ENCODE results near the gene C4BPA. TPM values are rescaled to one million over a fixed set of nuclear protein-coding genes. Genes with fewer than 3 reads are reported as not detected.

The C4BPA gene
- total RNA-seq, 4 donors from 2014 or later: not detected

DNA sequence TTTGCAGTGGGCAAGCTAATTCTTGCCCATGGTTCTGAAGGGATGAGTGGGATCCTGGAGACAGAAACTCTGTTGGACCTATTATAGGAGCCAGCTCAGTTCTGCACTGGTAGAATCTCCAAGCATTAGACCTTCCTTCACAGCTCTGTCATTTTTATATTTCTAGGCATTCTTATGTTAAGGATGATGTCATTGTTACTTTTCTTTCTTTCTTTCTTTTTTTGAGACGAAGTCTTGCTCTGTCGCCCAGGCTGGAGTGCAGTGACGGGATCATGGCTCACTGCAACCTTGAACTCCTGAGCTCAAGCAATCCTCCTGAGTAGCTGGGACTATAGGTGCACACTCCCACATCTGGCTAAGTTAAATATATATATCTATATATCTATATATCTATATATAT, 43.4 kb upstream of the C4BPA start:
- no peak for TF ChIP-seq CTCF (IDR thresholded peaks at IDR 0.05; ENCODE audit: low read depth)

DNA sequence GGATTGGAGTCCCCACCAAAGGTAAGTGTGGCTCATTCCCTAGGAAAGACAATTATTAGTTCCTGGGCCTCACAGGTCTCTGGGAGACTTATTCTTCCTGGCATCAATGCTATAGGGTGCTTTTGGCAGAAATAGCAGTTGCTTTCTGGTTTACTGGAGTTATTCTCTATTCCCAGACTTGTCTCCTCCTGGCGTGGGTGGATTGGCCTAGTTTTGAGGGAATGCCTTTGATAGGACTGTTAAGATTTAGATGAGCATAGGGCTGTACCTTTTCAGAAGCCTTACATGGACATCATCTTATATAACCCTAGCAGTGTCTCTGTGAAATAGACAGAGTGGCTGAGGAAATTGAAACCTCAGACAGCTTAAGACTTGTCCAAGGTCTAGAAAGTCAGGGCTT, 42.0 kb upstream of the C4BPA start:
- no peak for TF ChIP-seq CTCF (IDR thresholded peaks at IDR 0.05; ENCODE audit: low read depth)

DNA sequence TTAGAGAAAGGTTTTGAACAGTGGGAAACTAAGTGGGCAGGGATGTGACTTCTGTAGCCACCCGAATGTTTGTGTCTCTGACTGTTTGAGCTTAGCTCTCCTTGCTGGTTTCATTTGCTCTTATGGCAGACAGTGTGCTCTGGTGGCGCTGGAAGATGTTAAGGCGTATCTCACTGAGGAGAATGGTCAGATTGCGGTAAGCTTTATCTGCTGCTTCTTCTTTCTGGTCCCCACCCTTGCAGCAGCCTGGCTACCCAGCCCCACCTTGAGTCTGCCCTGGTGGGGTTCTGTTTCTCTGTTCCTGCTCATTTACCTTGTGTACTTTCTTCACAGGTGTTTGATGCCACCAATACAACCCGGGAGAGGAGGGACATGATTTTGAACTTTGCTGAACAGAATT, 41.0 kb upstream of the C4BPA start:
- TF ChIP-seq CTCF (IDR thresholded peaks at IDR 0.05; ENCODE audit: low read depth): no peak

DNA sequence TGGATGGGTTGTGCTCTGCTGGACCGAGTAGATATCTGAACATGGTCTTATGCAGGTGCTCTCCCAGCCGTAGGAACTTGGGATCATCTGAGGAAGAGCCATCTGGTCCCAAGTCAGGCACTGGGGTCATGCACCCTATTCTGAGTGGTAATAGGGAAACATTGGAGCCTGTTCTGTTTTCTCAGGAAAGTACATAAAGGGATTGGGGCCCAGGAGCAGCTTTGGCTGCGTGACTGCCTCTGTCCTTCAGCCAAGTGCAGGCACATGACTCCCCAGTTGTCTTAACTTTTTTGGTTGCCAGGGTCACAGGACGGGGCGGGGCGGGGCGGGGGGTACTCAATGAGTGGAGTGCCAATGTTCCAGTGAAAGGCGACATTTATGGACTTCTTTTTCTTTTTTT, 39.5 kb upstream of the C4BPA start:
- no peak for TF ChIP-seq CTCF (IDR thresholded peaks at IDR 0.05; ENCODE audit: low read depth)

- no peak for TF ChIP-seq CTCF (IDR thresholded peaks at IDR 0.05; ENCODE audit: low read depth)
These were observed 36.8 kb upstream of the C4BPA start for GRCh38 chr1:207067185-207067584.

GRCh38 chr1:207067665-207068064, 36.4 kb upstream of the C4BPA start:
- TF ChIP-seq CTCF (IDR thresholded peaks at IDR 0.05; ENCODE audit: low read depth): no peak

DNA sequence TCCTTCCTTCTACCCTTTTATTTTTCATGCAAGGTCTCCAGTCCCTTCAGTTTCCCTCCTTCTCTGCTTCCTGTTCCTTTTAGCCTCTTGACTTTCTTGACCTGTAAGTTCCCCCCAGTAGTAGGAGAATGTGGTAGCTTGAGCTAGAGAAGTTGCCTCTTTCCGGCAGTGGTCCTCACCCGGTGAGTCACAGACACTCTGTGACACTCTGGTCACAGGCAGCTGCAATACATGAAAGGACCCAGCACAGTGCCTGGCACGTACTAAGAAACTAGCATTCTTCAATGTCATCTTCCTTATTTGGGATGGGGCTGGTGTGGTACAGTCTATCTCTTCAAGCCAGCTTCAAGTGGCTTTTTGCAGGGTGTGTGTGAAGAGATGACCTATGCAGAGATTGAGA, 35.0 kb upstream of the C4BPA start:
- TF ChIP-seq CTCF (IDR thresholded peaks at IDR 0.05; ENCODE audit: low read depth): no peak
